ENCODE results near the gene ZFHX2. TPM values are rescaled to one million over a fixed set of nuclear protein-coding genes. Genes with fewer than 3 reads are reported as not detected.

ZFHX2 gene
- polyA plus RNA-seq, 1 donor from 2014 or later: 0.72 TPM

DNA sequence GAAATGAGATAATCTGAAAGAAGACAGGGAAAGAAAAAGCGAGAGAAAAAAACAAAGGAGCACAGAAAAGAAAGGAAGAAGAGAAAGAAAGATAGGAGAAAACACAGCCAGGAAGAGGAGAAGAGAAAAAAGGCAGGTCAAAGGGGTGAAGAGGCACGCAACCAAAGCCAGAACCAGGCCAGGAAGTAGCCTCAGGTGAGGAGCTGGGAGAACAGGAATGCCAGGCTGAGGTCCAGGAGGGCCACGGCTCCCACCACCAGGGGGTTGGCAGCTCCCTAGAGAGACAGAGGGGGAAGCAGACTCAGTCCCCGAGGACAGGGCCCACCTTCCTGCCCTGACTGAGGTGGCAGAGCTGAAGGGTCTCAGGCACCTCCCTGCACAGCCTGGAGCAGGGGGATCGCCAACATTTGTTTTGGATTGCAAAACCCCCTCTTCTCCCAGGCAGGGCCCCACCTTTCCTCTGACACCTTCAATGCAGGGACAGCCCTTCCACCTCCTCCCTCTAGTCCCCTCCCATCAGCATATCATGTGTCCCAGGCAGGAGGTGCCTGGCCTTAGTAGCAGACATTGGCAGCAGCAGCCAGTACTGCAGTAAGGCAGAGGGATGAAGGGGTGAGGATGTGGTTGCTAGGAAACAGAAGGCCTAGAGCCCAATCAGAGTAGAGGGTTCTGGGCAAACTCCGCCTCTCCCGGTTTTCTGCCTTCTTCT is 18.0 kb upstream of the ZFHX2 start:
- TF ChIP-seq POLR2AphosphoS5 (IDR thresholded peaks at IDR 0.05) (peak; percentile 56), TAF1 (IDR thresholded peaks at IDR 0.05; ENCODE audit: low read depth) (no peak), MXI1 (conservative IDR thresholded peaks at IDR 0.05; ENCODE audit: poor library complexity, severe bottlenecking) (peak; percentile 27)
- peak overlapping the region; percentile 42 for H3K4me2 ChIP-seq (ENCODE audit: low read length)
- no peak overlapping the region for H2AFZ ChIP-seq (ENCODE audit: low read depth, low read length)

DNA sequence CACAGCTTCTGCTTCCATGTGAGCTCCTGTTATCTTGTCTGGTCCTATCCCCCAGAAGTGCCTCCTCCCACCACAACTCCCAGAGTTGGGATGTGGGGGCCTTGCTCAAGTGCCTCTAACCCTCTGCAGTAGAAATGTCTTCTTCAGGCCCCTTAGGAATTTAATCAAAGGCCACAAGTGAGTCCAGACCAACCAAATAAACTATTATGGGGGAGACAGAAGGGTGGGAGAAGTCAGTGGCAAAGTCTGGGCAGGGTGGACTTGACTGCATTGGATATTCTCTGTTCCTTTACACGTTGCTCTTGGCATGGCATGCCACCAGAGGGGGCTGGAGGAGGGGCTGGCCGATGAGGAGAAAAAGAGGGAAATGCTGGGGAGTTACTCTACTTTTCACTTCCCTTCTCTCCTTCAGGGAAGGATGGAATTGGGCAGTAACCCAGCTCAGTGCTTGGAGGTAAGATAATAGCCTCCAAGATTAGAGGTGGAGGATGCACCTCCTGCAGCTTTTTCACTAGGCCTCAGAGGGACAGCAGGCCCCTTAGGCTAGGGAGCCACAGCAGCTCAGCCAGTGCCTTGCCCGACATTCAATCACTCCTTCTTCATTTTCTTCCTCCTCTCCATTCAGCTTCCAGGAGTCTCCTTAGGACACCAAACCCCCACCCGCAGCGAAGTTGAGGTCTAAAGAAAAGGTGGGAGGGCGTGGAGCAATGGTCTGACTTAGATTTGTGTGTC is 17.2 kb upstream of the ZFHX2 start:
- peak overlapping the region; percentile 60 for H3K9ac ChIP-seq (ENCODE audit: low read length)
- peak overlapping the region; percentile 86 for H3K27ac ChIP-seq (ENCODE audit: low read length)

More for the DNA sequence above, 18.0 kb upstream of the ZFHX2 start:
- Histone ChIP-seq H4K20me1 (ENCODE audit: insufficient read depth) (no peaks in the 10 kb centered on the region), H3K79me2 (replicated peaks; ENCODE audit: insufficient read depth, low read length) (no peaks in the 10 kb centered on the region), H3K9ac (ENCODE audit: low read length) (peak overlapping the region; percentile 60), H3K27me3 (ENCODE audit: insufficient read depth, low read depth, low read length) (no peaks in the 10 kb centered on the region), H3K27ac (ENCODE audit: low read length) (peak overlapping the region; percentile 86), H3K36me3 (ENCODE audit: insufficient read depth, low read length) (no peaks in the 10 kb centered on the region), H3K9me2 (ENCODE audit: insufficient read depth, low read length) (no peaks in the 10 kb centered on the region), H3K4me3 (ENCODE audit: low read length) (peak overlapping the region; percentile 52), H3K9me3 (ENCODE audit: low read length) (no peaks in the 10 kb centered on the region), H3F3A (ENCODE audit: insufficient read depth, low read length, poor library complexity, severe bottlenecking) (no peaks in the 10 kb centered on the region)

More for the DNA sequence above, 17.2 kb upstream of the ZFHX2 start:
- H3K9me3 ChIP-seq (ENCODE audit: low read length): no peaks in the 10 kb centered on the region
- H3K27me3 ChIP-seq (ENCODE audit: insufficient read depth, low read depth, low read length): no peaks in the 10 kb centered on the region
- no peaks in the 10 kb centered on the region for H3K36me3 ChIP-seq (ENCODE audit: insufficient read depth, low read length)
- no peak overlapping the region for H2AFZ ChIP-seq (ENCODE audit: low read depth, low read length)
- H3K4me3 ChIP-seq (ENCODE audit: low read length): no peak overlapping the region
- no peaks in the 10 kb centered on the region for H4K20me1 ChIP-seq (ENCODE audit: insufficient read depth)
- H3F3A ChIP-seq (ENCODE audit: insufficient read depth, low read length, poor library complexity, severe bottlenecking): no peaks in the 10 kb centered on the region
- H3K79me2 ChIP-seq (replicated peaks; ENCODE audit: insufficient read depth, low read length): no peaks in the 10 kb centered on the region
- H3K4me2 ChIP-seq (ENCODE audit: low read length): no peak overlapping the region
- no peaks in the 10 kb centered on the region for H3K9me2 ChIP-seq (ENCODE audit: insufficient read depth, low read length)
- TF ChIP-seq, protein P1, sequence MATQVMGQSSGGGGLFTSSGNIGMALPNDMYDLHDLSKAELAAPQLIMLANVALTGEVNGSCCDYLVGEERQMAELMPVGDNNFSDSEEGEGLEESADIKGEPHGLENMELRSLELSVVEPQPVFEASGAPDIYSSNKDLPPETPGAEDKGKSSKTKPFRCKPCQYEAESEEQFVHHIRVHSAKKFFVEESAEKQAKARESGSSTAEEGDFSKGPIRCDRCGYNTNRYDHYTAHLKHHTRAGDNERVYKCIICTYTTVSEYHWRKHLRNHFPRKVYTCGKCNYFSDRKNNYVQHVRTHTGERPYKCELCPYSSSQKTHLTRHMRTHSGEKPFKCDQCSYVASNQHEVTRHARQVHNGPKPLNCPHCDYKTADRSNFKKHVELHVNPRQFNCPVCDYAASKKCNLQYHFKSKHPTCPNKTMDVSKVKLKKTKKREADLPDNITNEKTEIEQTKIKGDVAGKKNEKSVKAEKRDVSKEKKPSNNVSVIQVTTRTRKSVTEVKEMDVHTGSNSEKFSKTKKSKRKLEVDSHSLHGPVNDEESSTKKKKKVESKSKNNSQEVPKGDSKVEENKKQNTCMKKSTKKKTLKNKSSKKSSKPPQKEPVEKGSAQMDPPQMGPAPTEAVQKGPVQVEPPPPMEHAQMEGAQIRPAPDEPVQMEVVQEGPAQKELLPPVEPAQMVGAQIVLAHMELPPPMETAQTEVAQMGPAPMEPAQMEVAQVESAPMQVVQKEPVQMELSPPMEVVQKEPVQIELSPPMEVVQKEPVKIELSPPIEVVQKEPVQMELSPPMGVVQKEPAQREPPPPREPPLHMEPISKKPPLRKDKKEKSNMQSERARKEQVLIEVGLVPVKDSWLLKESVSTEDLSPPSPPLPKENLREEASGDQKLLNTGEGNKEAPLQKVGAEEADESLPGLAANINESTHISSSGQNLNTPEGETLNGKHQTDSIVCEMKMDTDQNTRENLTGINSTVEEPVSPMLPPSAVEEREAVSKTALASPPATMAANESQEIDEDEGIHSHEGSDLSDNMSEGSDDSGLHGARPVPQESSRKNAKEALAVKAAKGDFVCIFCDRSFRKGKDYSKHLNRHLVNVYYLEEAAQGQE (IDR thresholded peaks at IDR 0.05; ENCODE audit: borderline replicate concordance): no peak
- TF ChIP-seq POLR2AphosphoS5 (IDR thresholded peaks at IDR 0.05) (no peak), MXI1 (conservative IDR thresholded peaks at IDR 0.05; ENCODE audit: poor library complexity, severe bottlenecking) (no peak), RAD21 (conservative IDR thresholded peaks at IDR 0.05) (peak; percentile 42), SMC3 (conservative IDR thresholded peaks at IDR 0.05; ENCODE audit: poor library complexity) (peak; percentile 41), EZH2 (IDR thresholded peaks at IDR 0.05; ENCODE audit: borderline replicate concordance, insufficient read depth, low read length, poor library complexity, severe bottlenecking) (no peak), EP300 (conservative IDR thresholded peaks at IDR 0.05; ENCODE audit: poor library complexity, severe bottlenecking) (no peak), TAF1 (IDR thresholded peaks at IDR 0.05; ENCODE audit: low read depth) (no peak)
- TF ChIP-seq, protein P2, sequence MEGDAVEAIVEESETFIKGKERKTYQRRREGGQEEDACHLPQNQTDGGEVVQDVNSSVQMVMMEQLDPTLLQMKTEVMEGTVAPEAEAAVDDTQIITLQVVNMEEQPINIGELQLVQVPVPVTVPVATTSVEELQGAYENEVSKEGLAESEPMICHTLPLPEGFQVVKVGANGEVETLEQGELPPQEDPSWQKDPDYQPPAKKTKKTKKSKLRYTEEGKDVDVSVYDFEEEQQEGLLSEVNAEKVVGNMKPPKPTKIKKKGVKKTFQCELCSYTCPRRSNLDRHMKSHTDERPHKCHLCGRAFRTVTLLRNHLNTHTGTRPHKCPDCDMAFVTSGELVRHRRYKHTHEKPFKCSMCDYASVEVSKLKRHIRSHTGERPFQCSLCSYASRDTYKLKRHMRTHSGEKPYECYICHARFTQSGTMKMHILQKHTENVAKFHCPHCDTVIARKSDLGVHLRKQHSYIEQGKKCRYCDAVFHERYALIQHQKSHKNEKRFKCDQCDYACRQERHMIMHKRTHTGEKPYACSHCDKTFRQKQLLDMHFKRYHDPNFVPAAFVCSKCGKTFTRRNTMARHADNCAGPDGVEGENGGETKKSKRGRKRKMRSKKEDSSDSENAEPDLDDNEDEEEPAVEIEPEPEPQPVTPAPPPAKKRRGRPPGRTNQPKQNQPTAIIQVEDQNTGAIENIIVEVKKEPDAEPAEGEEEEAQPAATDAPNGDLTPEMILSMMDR (IDR thresholded peaks at IDR 0.05; ENCODE audit: poor library complexity, severe bottlenecking): peak; percentile 64
